GM23338 (cell line): ENCODE measurements around the gene SNRNP27. TPM values are rescaled to one million over a fixed set of nuclear protein-coding genes. Genes with fewer than 3 reads are reported as not detected.

ENCODE experiments used
- ATAC-seq: fragments of 200-7000 bp; cut with Tn5 transposase; 3 replicates; pipeline ENCODE4 v1.9.1; 2020
- DNase-seq: peaks from one replicate; pipeline ENCODE4 v3.0.0-alpha.2; 2015; ENCODE audit warnings: low spot score
- H2AFZ ChIP-seq: fragments of 200-600 bp; sonication (generic); 2 replicates; pipeline ENCODE4 v1.8.0; 2016; ENCODE audit warnings: antibody characterized with exemption, mild to moderate bottlenecking, moderate library complexity
- H3F3A ChIP-seq: fragments of 200-600 bp; sonication (generic); replicated peaks from 2 replicates; pipeline ENCODE4 v1.8.0; 2017; ENCODE audit warnings: antibody characterized with exemption, mixed run types, low read depth
- H3K27ac ChIP-seq: fragments of 200-600 bp; sonication (generic); 2 replicates; pipeline ENCODE4 v1.6.1; 2016; ENCODE audit warnings: low read depth
- H3K27me3 ChIP-seq: fragments of 200-600 bp; sonication (generic); 2 replicates; pipeline ENCODE4 v1.8.0; 2016; ENCODE audit warnings: mild to moderate bottlenecking, mixed run types, moderate library complexity; ENCODE audit not compliant: insufficient read depth
- H3K36me3 ChIP-seq: fragments of 200-600 bp; sonication (generic); 2 replicates; pipeline ENCODE4 v1.8.0; 2016; ENCODE audit warnings: mild to moderate bottlenecking; ENCODE audit not compliant: insufficient read depth
- H3K4me1 ChIP-seq: fragments of 200-600 bp; sonication (generic); 2 replicates; pipeline ENCODE4 v1.8.0; 2016; ENCODE audit warnings: mild to moderate bottlenecking, moderate library complexity; ENCODE audit not compliant: insufficient read depth
- H3K4me2 ChIP-seq: fragments of 200-600 bp; sonication (generic); 2 replicates; pipeline ENCODE4 v1.7.1; 2017; ENCODE audit warnings: mixed run types
- H3K4me3 ChIP-seq: fragments of 200-600 bp; sonication (generic); 2 replicates; pipeline ENCODE4 v1.6.1; 2016; ENCODE audit warnings: mixed run types
- H3K79me2 ChIP-seq: fragments of 200-600 bp; sonication (generic); replicated peaks from 2 replicates; pipeline ENCODE4 v1.8.0; 2017; ENCODE audit warnings: mild to moderate bottlenecking; ENCODE audit not compliant: insufficient read depth
- H3K9me2 ChIP-seq: fragments of 200-600 bp; sonication (generic); 2 replicates; pipeline ENCODE4 v1.8.0; 2017; ENCODE audit not compliant: insufficient read depth
- H4K20me1 ChIP-seq: fragments of 200-600 bp; sonication (generic); replicated peaks from 2 replicates; pipeline ENCODE4 v1.8.0; 2017; ENCODE audit warnings: mild to moderate bottlenecking; ENCODE audit not compliant: insufficient read depth
- H3K27ac Mint-ChIP-seq: 2 replicates; pipeline ENCODE4 v1.8.0; 2020; ENCODE audit warnings: inconsistent platforms, mild to moderate bottlenecking, moderate library complexity, mixed read lengths
- H3K27me3 Mint-ChIP-seq: 3 replicates; pipeline ENCODE4 v1.8.0; 2022; ENCODE audit warnings: low read depth, mild to moderate bottlenecking, moderate library complexity, mixed read lengths, inconsistent platforms; ENCODE audit not compliant: insufficient read depth, poor library complexity
- H3K36me3 Mint-ChIP-seq: 3 replicates; pipeline ENCODE4 v1.8.0; 2021; ENCODE audit warnings: low read depth, mild to moderate bottlenecking, inconsistent platforms, moderate library complexity, mixed read lengths
- H3K4me1 Mint-ChIP-seq: 3 replicates; pipeline ENCODE4 v1.8.0; 2020; ENCODE audit warnings: mild to moderate bottlenecking, inconsistent platforms, mixed read lengths
- H3K4me3 Mint-ChIP-seq: 3 replicates; pipeline ENCODE4 v1.8.0; 2021; ENCODE audit warnings: moderate library complexity, mild to moderate bottlenecking, inconsistent platforms, mixed read lengths
- H3K9me3 Mint-ChIP-seq: 3 replicates; pipeline ENCODE4 v1.8.0; 2020; ENCODE audit warnings: moderate library complexity, mild to moderate bottlenecking, inconsistent platforms, mixed read lengths
- CREB1 ChIP-seq: fragments of 250-450 bp; sonication (Bioruptor Pico); IDR thresholded peaks from 2 replicates; pipeline ENCODE4 v1.5.0; 2020; ENCODE audit warnings: low read depth, mild to moderate bottlenecking, moderate library complexity
- CTCF ChIP-seq, 2 experiments: fragments of 200-600 bp in 1 of 2; sonication (generic) in 1 of 2; conservative IDR thresholded peaks; 2 replicates each; pipeline versions ENCODE4 v1.5.1 to v1.6.1; 2016 to 2017; ENCODE audit warnings: antibody characterized with exemption in 2 of 2, low read depth in 2 of 2, mild to moderate bottlenecking in 2 of 2, moderate library complexity in 1 of 2
- EZH2 ChIP-seq: fragments of 200-600 bp; sonication (generic); IDR thresholded peaks from one replicate; pipeline ENCODE4 v1.8.0; 2017; ENCODE audit warnings: antibody characterized with exemption, mild to moderate bottlenecking, low read depth; ENCODE audit not compliant: unreplicated experiment
- EZH2phosphoT487 ChIP-seq: fragments of 200-600 bp; sonication (generic); IDR thresholded peaks from one replicate; pipeline ENCODE4 v1.8.1; 2018; ENCODE audit warnings: antibody characterized with exemption; ENCODE audit not compliant: unreplicated experiment
- JUNB ChIP-seq: IDR thresholded peaks from one replicate; pipeline ENCODE4 v1.6.1; 2016; ENCODE audit warnings: antibody characterized with exemption; ENCODE audit not compliant: unreplicated experiment
- NANOG ChIP-seq: IDR thresholded peaks from 2 replicates; pipeline ENCODE4 v1.6.1; 2016; ENCODE audit warnings: antibody characterized with exemption, borderline replicate concordance
- POLR2AphosphoS5 ChIP-seq: IDR thresholded peaks from 2 replicates; pipeline ENCODE4 v1.6.1; 2016; ENCODE audit warnings: antibody characterized with exemption, low read depth
- REST ChIP-seq: IDR thresholded peaks from one replicate; pipeline ENCODE4 v1.6.1; 2018; ENCODE audit warnings: antibody characterized with exemption; ENCODE audit not compliant: unreplicated experiment
- STAT1 ChIP-seq: IDR thresholded peaks from one replicate; pipeline ENCODE4 v1.6.1; 2016; ENCODE audit warnings: antibody characterized with exemption; ENCODE audit not compliant: unreplicated experiment
- ZNF114 ChIP-seq: fragments of 250-450 bp; sonication (Bioruptor Pico); IDR thresholded peaks from 2 replicates; pipeline ENCODE4 v1.5.0; 2020; ENCODE audit warnings: mild to moderate bottlenecking, moderate library complexity
- polyA plus RNA-seq: library from polyadenylated mRNA; unstranded; fragments of >200 nt; fragmentation: Nextera tagmentation; extraction: Ambion mirVana; gene quantifications from 2 replicates; pipeline ENCODE4 v1.2.1, GENCODE V29; 2016
- total RNA-seq: library from RNA; depleted of rRNA; stranded (reverse); fragments of >200 nt; shearing (Covaris generic); gene quantifications from 2 replicates; pipeline ENCODE4 v1.2.3, GENCODE V29; 2014

SNRNP27 gene
- total and polyA plus RNA-seq, 2 experiments from 2014 or later, result 54.3 to 133 TPM

GRCh38 chr2:69888451-69888850, 5.3 kb upstream of the SNRNP27 start (continued):
- TF ChIP-seq REST, result no peak
- TF ChIP-seq ZNF114 (CRISPR knock-in tag), result no peak
- no peak for TF ChIP-seq EZH2
- no peak for TF ChIP-seq EZH2phosphoT487

- Mint-ChIP-seq H3K4me1 (no peaks in the 10 kb centered on the region; the same call in 2 of the 3 replicates), H3K27ac (no peak overlapping the region), H3K36me3 (no peaks in the 10 kb centered on the region; the same call in 2 of the 3 replicates), H3K4me3 (no peak overlapping the region), H3K9me3 (no peaks in the 10 kb centered on the region), H3K27me3 (no peaks in the 10 kb centered on the region)
- no peak for ATAC-seq
- DNase-seq, result no peak
- Histone ChIP-seq H3K36me3 (no peaks in the 10 kb centered on the region; the same call in 1 of the 2 replicates), H3K9me2 (no peaks in the 10 kb centered on the region; the same call in 1 of the 2 replicates), H3K27me3 (no peaks in the 10 kb centered on the region), H3K27ac (no peak overlapping the region), H3K4me2 (no peak overlapping the region), H3F3A (no peaks in the 10 kb centered on the region), H2AFZ (no peak overlapping the region), H3K4me1 (no peaks in the 10 kb centered on the region), H3K4me3 (no peak overlapping the region), H3K79me2 (peaks cover 4% of the 10 kb centered on the region), H4K20me1 (no peaks in the 10 kb centered on the region)
- TF ChIP-seq CREB1 (CRISPR knock-in tag) (no peak), CTCF (conservative IDR thresholded peaks at IDR 0.05; ENCODE audit: low read depth in 2 of 2) (no peak), NANOG (no peak), STAT1 (no peak), REST (no peak), JUNB (no peak), POLR2AphosphoS5 (no peak), ZNF114 (CRISPR knock-in tag) (no peak)
Measured at GRCh38 chr2:69889302-69889701, 4.5 kb upstream of the SNRNP27 start.
